Keratinocyte (primary cell): ENCODE data around the gene ANO7. TPM values are rescaled to one million over a fixed set of nuclear protein-coding genes. Genes with fewer than 3 reads are reported as not detected.

ENCODE experiments used
- DNase-seq: peaks from one replicate; pipeline ENCODE4 v3.0.0-alpha.2; 2011; ENCODE audit warnings: low read depth, missing footprints, low spot score
- FAIRE-seq: peaks from 2 replicates; lab custom pipeline; 2011; peaks lifted over from hg19 to GRCh38; lab: Jason Lieb, UNC
- H2AFZ ChIP-seq: 2 replicates; pipeline ENCODE4 v1.6.0; 2012; ENCODE audit warnings: low read length, control low read depth, inconsistent platforms; ENCODE audit not compliant: control insufficient read depth
- H3K27ac ChIP-seq: 2 replicates; pipeline ENCODE4 v1.5.1; 2011; ENCODE audit warnings: low read length; ENCODE audit not compliant: control insufficient read depth, insufficient read depth
- H3K27me3 ChIP-seq: 3 replicates; pipeline ENCODE4 v1.6.0; 2011; ENCODE audit warnings: low read length; ENCODE audit not compliant: control insufficient read depth, insufficient read depth; ENCODE audit errors: extremely low read depth
- H3K36me3 ChIP-seq, 2 experiments: 2 replicates in 1 of 2; 3 replicates in 1 of 2; pipeline ENCODE4 v1.5.1; 2011; ENCODE audit warnings: low read length in 2 of 2, mild to moderate bottlenecking in 1 of 2; ENCODE audit not compliant: control insufficient read depth in 2 of 2, insufficient read depth in 2 of 2; ENCODE audit errors: extremely low read depth in 1 of 2
- H3K4me1 ChIP-seq: 3 replicates; pipeline ENCODE4 v1.5.1; 2011; ENCODE audit warnings: low read length; ENCODE audit not compliant: control insufficient read depth, insufficient read depth; ENCODE audit errors: extremely low read depth
- H3K4me2 ChIP-seq: 3 replicates; pipeline ENCODE4 v1.6.0; 2011; ENCODE audit warnings: low read depth, low read length; ENCODE audit not compliant: control insufficient read depth, insufficient read depth; ENCODE audit errors: extremely low read depth
- H3K4me3 ChIP-seq, 3 experiments: fragments of 200-600 bp in 1 of 3; sonication (generic) in 1 of 3; 2 replicates in 2 of 3; 3 replicates in 1 of 3; pipeline ENCODE4 v1.5.1; 2011 to 2016; ENCODE audit warnings: low read length in 3 of 3, mild to moderate bottlenecking in 3 of 3, control low read depth in 2 of 3, inconsistent platforms in 1 of 3, low read depth in 1 of 3, mixed read lengths in 1 of 3, mixed run types in 1 of 3, moderate library complexity in 1 of 3; ENCODE audit not compliant: control insufficient read depth in 2 of 3, insufficient read depth in 2 of 3; ENCODE audit errors: extremely low read depth in 1 of 3
- H3K79me2 ChIP-seq: 2 replicates; pipeline ENCODE4 v1.6.0; 2012; ENCODE audit warnings: low read length; ENCODE audit not compliant: control insufficient read depth, insufficient read depth
- H3K9ac ChIP-seq: 3 replicates; pipeline ENCODE4 v1.6.0; 2011; ENCODE audit warnings: low read length; ENCODE audit not compliant: control insufficient read depth, insufficient read depth; ENCODE audit errors: extremely low read depth
- H3K9me1 ChIP-seq: 3 replicates; pipeline ENCODE4 v1.6.0; 2011; ENCODE audit warnings: low read length; ENCODE audit not compliant: control insufficient read depth, insufficient read depth; ENCODE audit errors: extremely low read depth
- H3K9me3 ChIP-seq: 2 replicates; pipeline ENCODE4 v1.5.1; 2012; ENCODE audit warnings: low read depth, low read length; ENCODE audit not compliant: control insufficient read depth
- H4K20me1 ChIP-seq: 3 replicates; pipeline ENCODE4 v1.6.0; 2011; ENCODE audit warnings: low read length; ENCODE audit not compliant: control insufficient read depth, insufficient read depth; ENCODE audit errors: extremely low read depth
- EZH2 ChIP-seq: IDR thresholded peaks from one replicate; pipeline ENCODE4 v1.6.1; 2012; ENCODE audit warnings: inconsistent platforms, mild to moderate bottlenecking, low read length, moderate library complexity
- dilution Hi-C: fragments of 300-500 bp; cut with MboI; formaldehyde crosslinking; loops from one replicate; pipeline ENCODE4 v1.7.0; 2020; ENCODE audit warnings: low sequenced_read_pairs; ENCODE audit not compliant: extremely low pct_ligation_motif_present
- polyA plus RNA-seq, 5 experiments: library from polyadenylated mRNA; depleted of rRNA in 3 of 5; stranded (reverse) in 3 of 5; stranded (forward) in 1 of 5; unstranded in 1 of 5; fragments of >200 nt; gene quantifications; 1 replicate in 1 of 5; 2 replicates in 3 of 5; 3 replicates in 1 of 5; pipeline versions ENCODE4 v1.2.1 to v1.2.3, GENCODE V29; 2011 to 2012; ENCODE audit warnings: missing spikeins in 2 of 5, low read depth in 1 of 5, low replicate concordance in 1 of 5
- TF ChIP-seq, protein P1 (sequence below), 3 experiments: IDR thresholded peaks in 1 of 3; conservative IDR thresholded peaks in 1 of 3; optimal IDR thresholded peaks in 1 of 3; 2 replicates in 2 of 3; 3 replicates in 1 of 3; pipeline versions ENCODE3 to v1.5.1; 2011; ENCODE audit warnings: low read length in 3 of 3, mild to moderate bottlenecking in 3 of 3, moderate library complexity in 2 of 3, control low read depth in 1 of 3, inconsistent platforms in 1 of 3; ENCODE audit not compliant: insufficient read depth in 2 of 3; ENCODE audit errors: extremely low read depth in 1 of 3

Gene ANO7
- polyA plus RNA-seq, 1 donor (not counting 4 experiments of a cell fraction or from before 2014, with no cell fraction given): 0.14 TPM

DNA sequence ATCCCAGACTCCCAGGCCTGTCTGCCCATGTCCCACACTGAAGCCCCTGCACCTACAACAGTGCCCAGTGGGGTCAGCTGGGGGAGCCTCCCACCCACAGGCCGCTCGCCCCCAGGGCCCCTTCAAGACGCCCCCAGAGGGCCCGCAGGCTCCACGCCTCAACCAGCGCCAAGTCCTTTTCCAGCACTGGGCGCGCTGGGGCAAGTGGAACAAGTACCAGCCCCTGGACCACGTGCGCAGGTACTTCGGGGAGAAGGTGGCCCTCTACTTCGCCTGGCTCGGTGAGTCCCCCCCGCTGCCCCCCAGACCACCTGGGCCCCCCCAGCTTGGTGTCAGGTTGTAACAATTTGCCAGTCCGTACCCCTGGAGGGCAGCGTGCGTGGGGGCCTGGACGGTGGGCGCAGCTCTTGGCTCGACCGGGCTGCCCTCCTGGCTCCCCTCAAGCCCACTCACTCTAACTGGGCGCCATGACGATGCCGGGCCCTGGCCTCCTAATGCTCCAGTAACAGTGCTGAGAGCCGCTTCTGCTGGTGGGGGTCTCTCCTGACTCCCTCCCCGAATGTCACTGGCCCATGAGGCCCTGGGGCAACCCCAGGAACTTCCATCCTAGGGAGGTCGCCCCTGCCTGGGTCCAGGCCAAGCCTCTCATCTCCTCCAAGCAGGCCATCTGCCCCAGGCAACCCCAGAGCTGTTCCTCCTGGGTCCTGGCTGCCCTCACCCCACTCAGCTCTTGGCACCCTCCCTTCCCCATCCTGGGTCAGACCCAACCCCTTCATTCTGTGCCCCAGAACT, 14.9 kb downstream of the ANO7 start:
- H3K9me3 ChIP-seq: no peaks in the 10 kb centered on the region
- no peaks in the 10 kb centered on the region for H3K36me3 ChIP-seq
- no peak for DNase-seq
- no peaks in the 10 kb centered on the region for H3K9me1 ChIP-seq
- no peaks in the 10 kb centered on the region for H3K27me3 ChIP-seq
- TF ChIP-seq, protein P1, sequence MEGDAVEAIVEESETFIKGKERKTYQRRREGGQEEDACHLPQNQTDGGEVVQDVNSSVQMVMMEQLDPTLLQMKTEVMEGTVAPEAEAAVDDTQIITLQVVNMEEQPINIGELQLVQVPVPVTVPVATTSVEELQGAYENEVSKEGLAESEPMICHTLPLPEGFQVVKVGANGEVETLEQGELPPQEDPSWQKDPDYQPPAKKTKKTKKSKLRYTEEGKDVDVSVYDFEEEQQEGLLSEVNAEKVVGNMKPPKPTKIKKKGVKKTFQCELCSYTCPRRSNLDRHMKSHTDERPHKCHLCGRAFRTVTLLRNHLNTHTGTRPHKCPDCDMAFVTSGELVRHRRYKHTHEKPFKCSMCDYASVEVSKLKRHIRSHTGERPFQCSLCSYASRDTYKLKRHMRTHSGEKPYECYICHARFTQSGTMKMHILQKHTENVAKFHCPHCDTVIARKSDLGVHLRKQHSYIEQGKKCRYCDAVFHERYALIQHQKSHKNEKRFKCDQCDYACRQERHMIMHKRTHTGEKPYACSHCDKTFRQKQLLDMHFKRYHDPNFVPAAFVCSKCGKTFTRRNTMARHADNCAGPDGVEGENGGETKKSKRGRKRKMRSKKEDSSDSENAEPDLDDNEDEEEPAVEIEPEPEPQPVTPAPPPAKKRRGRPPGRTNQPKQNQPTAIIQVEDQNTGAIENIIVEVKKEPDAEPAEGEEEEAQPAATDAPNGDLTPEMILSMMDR (optimal IDR thresholded peaks at IDR 0.05 in 1 of 3, IDR thresholded peaks at IDR 0.05 in 1 of 3, conservative IDR thresholded peaks at IDR 0.05 in 1 of 3; ENCODE audit: extremely low read depth in 1 of 3, insufficient read depth in 2 of 3, low read length in 3 of 3): no peak
- TF ChIP-seq EZH2: no peak
- no peak overlapping the region for H3K4me3 ChIP-seq
- no peaks in the 10 kb centered on the region for H3K4me1 ChIP-seq
- no peak overlapping the region for H3K4me2 ChIP-seq
- FAIRE-seq: no peak
- no peak overlapping the region for H2AFZ ChIP-seq
- H3K79me2 ChIP-seq: no peaks in the 10 kb centered on the region
- no peaks in the 10 kb centered on the region for H4K20me1 ChIP-seq
- no peak overlapping the region for H3K9ac ChIP-seq
- dilution Hi-C loops: no loop called here
- no peak overlapping the region for H3K27ac ChIP-seq

DNA sequence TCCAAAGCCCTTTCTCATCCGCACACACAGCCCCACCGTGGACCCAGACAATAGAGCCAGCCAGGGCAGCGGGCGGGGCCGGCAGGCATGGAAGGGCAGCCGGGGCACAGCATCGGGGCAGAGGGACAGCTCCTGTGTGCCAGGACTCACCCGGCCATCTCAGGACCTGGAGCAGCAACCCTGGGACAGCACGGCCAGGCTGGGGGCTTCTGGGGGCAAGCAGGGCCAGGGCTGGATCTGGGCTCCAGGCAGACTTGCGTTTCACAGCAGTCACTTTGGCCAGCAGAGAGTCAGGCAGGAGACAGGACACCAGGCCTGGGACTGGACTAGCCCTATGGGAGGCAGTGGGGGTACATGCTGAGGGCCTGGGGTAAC, 15.5 kb downstream of the ANO7 start:
- no peak for DNase-seq
- no peaks in the 10 kb centered on the region for H3K4me1 ChIP-seq
- no peaks in the 10 kb centered on the region for H3K27me3 ChIP-seq
- no peaks in the 10 kb centered on the region for H4K20me1 ChIP-seq
- H3K36me3 ChIP-seq: no peaks in the 10 kb centered on the region
- no peaks in the 10 kb centered on the region for H3K9me3 ChIP-seq
- H3K27ac ChIP-seq: no peak overlapping the region
- H2AFZ ChIP-seq: no peak overlapping the region
- no peak overlapping the region for H3K4me3 ChIP-seq
- dilution Hi-C loops: no loop called here
- FAIRE-seq: no peak
- no peak for TF ChIP-seq EZH2
- TF ChIP-seq, protein P1 (optimal IDR thresholded peaks at IDR 0.05 in 1 of 3, IDR thresholded peaks at IDR 0.05 in 1 of 3, conservative IDR thresholded peaks at IDR 0.05 in 1 of 3; ENCODE audit: extremely low read depth in 1 of 3, insufficient read depth in 2 of 3, low read length in 3 of 3): no peak
- no peak overlapping the region for H3K9ac ChIP-seq
- no peak overlapping the region for H3K4me2 ChIP-seq
- H3K9me1 ChIP-seq: no peaks in the 10 kb centered on the region
- H3K79me2 ChIP-seq: no peaks in the 10 kb centered on the region
